CD4-positive, alpha-beta T cell (primary cell): ENCODE data around the gene RAB33B. TPM values are rescaled to one million over a fixed set of nuclear protein-coding genes. Genes with fewer than 3 reads are reported as not detected.

ENCODE experiments used
- ATAC-seq: fragments of 200-7000 bp; cut with Tn5 transposase; one replicate; pipeline ENCODE4 v1.10.0; 2022; ENCODE audit warnings: mild to moderate bottlenecking; ENCODE audit not compliant: poor library complexity
- CTCF ChIA-PET: fragments of 350-600 bp; sonication (Branson Sonifier 250); formaldehyde crosslinking; loops from one replicate; lab custom pipeline; 2021; ENCODE audit warnings: antibody characterized with exemption, inconsistent platforms; lab: Charles Lee
- POLR2A ChIA-PET: fragments of 350-600 bp; sonication (Branson Sonifier 250); formaldehyde crosslinking; loops from one replicate; lab custom pipeline; 2021; ENCODE audit warnings: antibody characterized with exemption, inconsistent platforms; lab: Charles Lee
- DNase-seq, 14 experiments: peaks; one replicate each; pipeline ENCODE4 v3.0.0-alpha.2; 2013 to 2020; ENCODE audit warnings: mixed read lengths in 2 of 14
- H3K27ac ChIP-seq, 2 donors: one replicate each; pipeline versions ENCODE4 v1.5.1 to v1.7.0; 2013; ENCODE audit warnings: low read length in 2 of 2, low read depth in 1 of 2, mild to moderate bottlenecking in 1 of 2
- H3K27me3 ChIP-seq, 2 experiments: 1 replicate in 1 of 2; 2 replicates in 1 of 2; pipeline versions ENCODE4 v1.6.1 to v1.7.0; 2013; ENCODE audit warnings: low read length in 2 of 2, control low read depth in 1 of 2, mild to moderate bottlenecking in 1 of 2, moderate library complexity in 1 of 2; ENCODE audit not compliant: insufficient read depth in 2 of 2, control insufficient read depth in 1 of 2
- H3K36me3 ChIP-seq: one replicate; pipeline ENCODE4 v1.6.1; 2013; ENCODE audit warnings: low read length, control low read depth; ENCODE audit not compliant: insufficient read depth
- H3K4me1 ChIP-seq: one replicate; pipeline ENCODE4 v1.6.1; 2013; ENCODE audit warnings: low read length, control low read depth; ENCODE audit not compliant: insufficient read depth
- H3K4me3 ChIP-seq: one replicate; pipeline ENCODE4 v1.5.1; 2013; ENCODE audit warnings: mild to moderate bottlenecking, low read length, moderate library complexity
- H3K9me3 ChIP-seq, 2 experiments: 1 replicate in 1 of 2; 2 replicates in 1 of 2; pipeline versions ENCODE4 v1.6.1 to v1.7.0; 2013; ENCODE audit warnings: low read length in 2 of 2, mild to moderate bottlenecking in 2 of 2, control low read depth in 1 of 2, moderate library complexity in 1 of 2; ENCODE audit not compliant: control insufficient read depth in 1 of 2, insufficient read depth in 1 of 2
- H3K27ac Mint-ChIP-seq: one replicate; pipeline ENCODE4 v1.8.0; 2020; ENCODE audit warnings: mixed read lengths
- H3K27me3 Mint-ChIP-seq: one replicate; pipeline ENCODE4 v1.8.0; 2021; ENCODE audit warnings: mixed read lengths
- H3K36me3 Mint-ChIP-seq: one replicate; pipeline ENCODE4 v1.8.0; 2021; ENCODE audit warnings: low read depth, mixed read lengths
- H3K4me1 Mint-ChIP-seq: one replicate; pipeline ENCODE4 v1.8.0; 2021; ENCODE audit warnings: low read depth, mixed read lengths
- H3K4me3 Mint-ChIP-seq: one replicate; pipeline ENCODE4 v1.8.0; 2020; ENCODE audit warnings: mild to moderate bottlenecking, mixed read lengths
- H3K9me3 Mint-ChIP-seq: one replicate; pipeline ENCODE4 v1.8.0; 2020; ENCODE audit warnings: mixed read lengths
- CTCF ChIP-seq: fragments of 200-600 bp; IDR thresholded peaks from one replicate; pipeline ENCODE4 v1.8.0; 2022; ENCODE audit warnings: antibody characterized with exemption, mild to moderate bottlenecking
- intact Hi-C, 2 experiments: fragments of 100-400 bp; cut with DNase I in 1 of 2; cut with micrococcal nuclease in 1 of 2; formaldehyde crosslinking; loops; one replicate each; pipeline versions ENCODE4 v1.15.1 to v1.9.0; 2023 to 2025; cut with DNase I, micrococcal nuclease
- total RNA-seq, 174 experiments: library from RNA in 2 of 174; stranded (reverse) in 2 of 174; gene quantifications; one replicate each; pipeline ENCODE4 v1.2.3 and lab custom pipeline; 2021 to 2026

The RAB33B gene
- total RNA-seq, 2 experiments from 2014 or later = 23.3 to 23.6 TPM

GRCh38 chr4:139515531-139515958 is 61.6 kb downstream of the RAB33B start:
- Histone ChIP-seq H3K36me3 (peaks cover 65% of the 10 kb centered on the region), H3K4me1 (no peaks in the 10 kb centered on the region), H3K27me3 (no peaks in the 10 kb centered on the region), H3K27ac (no peak overlapping the region), H3K4me3 (no peak overlapping the region), H3K9me3 (no peaks in the 10 kb centered on the region)
- H3K36me3 Mint-ChIP-seq = peaks cover 69% of the 10 kb centered on the region
- no peaks in the 10 kb centered on the region for H3K27me3 Mint-ChIP-seq
- no peaks in the 10 kb centered on the region for H3K9me3 Mint-ChIP-seq
- TF ChIP-seq CTCF = no peak
- intact Hi-C loops = no loop called here
- no peak overlapping the region for H3K4me3 Mint-ChIP-seq
- CTCF ChIA-PET = no interaction called here
- H3K4me1 Mint-ChIP-seq = no peaks in the 10 kb centered on the region
- DNase-seq = no peak
- POLR2A ChIA-PET = no interaction called here
- no peak overlapping the region for H3K27ac Mint-ChIP-seq
- no peak for ATAC-seq

GRCh38 chr4:139521754-139522401 is 68.0 kb downstream of the RAB33B start:
- DNase-seq (no peak), ATAC-seq (no peak)
- H3K27ac ChIP-seq = no peak overlapping the region
- H3K4me3 Mint-ChIP-seq = no peak overlapping the region
- H3K27me3 ChIP-seq = no peaks in the 10 kb centered on the region
- H3K4me1 Mint-ChIP-seq = peaks cover 5% of the 10 kb centered on the region
- H3K4me1 ChIP-seq = peaks cover 18% of the 10 kb centered on the region
- ChIA-PET CTCF (interaction anchor here (0.6 to 1.5 kb wide), 4 partner anchors 24 to 486 kb away, joined by 3 read pairs; no protein-coding TSS in a partner anchor), POLR2A (no interaction called here)
- H3K36me3 Mint-ChIP-seq = peaks cover 71% of the 10 kb centered on the region
- no peaks in the 10 kb centered on the region for H3K27me3 Mint-ChIP-seq
- peaks cover 58% of the 10 kb centered on the region for H3K36me3 ChIP-seq
- H3K9me3 Mint-ChIP-seq = no peaks in the 10 kb centered on the region
- no peak overlapping the region for H3K4me3 ChIP-seq
- no peaks in the 10 kb centered on the region for H3K9me3 ChIP-seq
- no peak overlapping the region for H3K27ac Mint-ChIP-seq
- intact Hi-C loops = no loop called here
- TF ChIP-seq CTCF = no peak

- no peak overlapping the region for H3K4me3 ChIP-seq
- intact Hi-C loops = no loop called here
- CTCF ChIA-PET = interaction anchor here (0.6 to 1.5 kb wide), 4 partner anchors 25 to 485 kb away, joined by 3 read pairs; no protein-coding TSS in a partner anchor
- peaks cover 53% of the 10 kb centered on the region for H3K36me3 ChIP-seq
- H3K27ac Mint-ChIP-seq = no peak overlapping the region
- no peaks in the 10 kb centered on the region for H3K9me3 Mint-ChIP-seq
- POLR2A ChIA-PET = no interaction called here
- no peak for ATAC-seq
- no peaks in the 10 kb centered on the region for H3K27me3 ChIP-seq
- peaks cover 18% of the 10 kb centered on the region for H3K4me1 ChIP-seq
- peaks cover 68% of the 10 kb centered on the region for H3K36me3 Mint-ChIP-seq
- no peak overlapping the region for H3K4me3 Mint-ChIP-seq
- H3K4me1 Mint-ChIP-seq = peaks cover 5% of the 10 kb centered on the region
- DNase-seq = no peak
- H3K27ac ChIP-seq = no peak overlapping the region
- no peak for TF ChIP-seq CTCF
- no peaks in the 10 kb centered on the region for H3K9me3 ChIP-seq
- no peaks in the 10 kb centered on the region for H3K27me3 Mint-ChIP-seq
Observed at GRCh38 chr4:139522457-139522856, 68.5 kb downstream of the RAB33B start.
